Endothelial cell of umbilical vein (primary cell): ENCODE measurements around the gene KCNJ3. TPM values are rescaled to one million over a fixed set of nuclear protein-coding genes. Genes with fewer than 3 reads are reported as not detected.

Experiments used
- BruUV-seq: library from RNA; stranded (reverse); fragments of 400-500 nt; replicated peaks from 2 replicates; lab custom pipeline; 2021; lab: Mats Ljungman, UMichigan
- CTCF ChIA-PET: fragments of 300-600, 350-600 bp; sonication (Branson Sonifier 250); formaldehyde crosslinking; loops from one replicate; lab custom pipeline; 2021; ENCODE audit warnings: antibody characterized with exemption, inconsistent platforms; lab: Charles Lee
- POLR2A ChIA-PET: fragments of 300-600, 350-600 bp; sonication (Branson Sonifier 250); formaldehyde crosslinking; loops from one replicate; lab custom pipeline; 2021; ENCODE audit warnings: antibody characterized with exemption, inconsistent platforms; lab: Charles Lee
- DNase-seq: peaks from one replicate; pipeline ENCODE4 v3.0.0-alpha.2; 2011; ENCODE audit warnings: low read depth, low spot score
- FAIRE-seq: peaks from 2 replicates; lab custom pipeline; 2011; peaks lifted over from hg19 to GRCh38; lab: Jason Lieb, UNC
- H2AFZ ChIP-seq: 2 replicates; pipeline ENCODE4 v1.6.0; 2012; ENCODE audit warnings: low read depth, low read length, control low read depth, inconsistent platforms
- H3K27ac ChIP-seq: 2 replicates; pipeline ENCODE4 v1.5.1; 2011; ENCODE audit warnings: low read depth, mild to moderate bottlenecking, control low read depth, low read length, moderate library complexity; ENCODE audit not compliant: insufficient read depth
- H3K27me3 ChIP-seq, 2 experiments: 2 replicates each; pipeline versions ENCODE4 v1.6.0 to v1.6.1; 2011; ENCODE audit warnings: low read length in 2 of 2, mixed read lengths in 1 of 2; ENCODE audit not compliant: control insufficient read depth in 2 of 2, insufficient read depth in 2 of 2
- H3K36me3 ChIP-seq, 2 experiments: 2 replicates in 1 of 2; 3 replicates in 1 of 2; pipeline ENCODE4 v1.5.1; 2011; ENCODE audit warnings: low read length in 2 of 2, mild to moderate bottlenecking in 1 of 2, moderate library complexity in 1 of 2; ENCODE audit not compliant: control insufficient read depth in 2 of 2, insufficient read depth in 2 of 2; ENCODE audit errors: extremely low read depth in 1 of 2
- H3K4me1 ChIP-seq: 3 replicates; pipeline ENCODE4 v1.5.1; 2011; ENCODE audit warnings: mild to moderate bottlenecking, low read length; ENCODE audit not compliant: control insufficient read depth, insufficient read depth; ENCODE audit errors: extremely low read depth
- H3K4me2 ChIP-seq: 2 replicates; pipeline ENCODE4 v1.6.1; 2011; ENCODE audit warnings: low read length, control low read depth, mixed read lengths; ENCODE audit not compliant: insufficient read depth
- H3K4me3 ChIP-seq, 3 experiments: fragments of 200-600 bp in 1 of 3; sonication (generic), shearing (Covaris generic) in 1 of 3; replicated peaks in 1 of 3; 2 replicates each; pipeline ENCODE4 v1.5.1; 2011 to 2016; ENCODE audit warnings: control low read depth in 3 of 3, low read length in 3 of 3, mild to moderate bottlenecking in 2 of 3, inconsistent platforms in 1 of 3, low read depth in 1 of 3, moderate library complexity in 1 of 3; ENCODE audit not compliant: insufficient read depth in 1 of 3
- H3K79me2 ChIP-seq: 2 replicates; pipeline ENCODE4 v1.6.0; 2012; ENCODE audit warnings: low read length, inconsistent platforms; ENCODE audit not compliant: control insufficient read depth, insufficient read depth
- H3K9ac ChIP-seq: replicated peaks from 2 replicates; pipeline ENCODE3; 2011; ENCODE audit warnings: low read length, control low read depth; ENCODE audit not compliant: insufficient read depth; ENCODE audit errors: extremely low read depth
- H3K9me1 ChIP-seq: replicated peaks from 3 replicates; pipeline ENCODE4 v1.6.0; 2011; ENCODE audit warnings: mild to moderate bottlenecking, low read length; ENCODE audit not compliant: control insufficient read depth, insufficient read depth; ENCODE audit errors: extremely low read depth
- H3K9me3 ChIP-seq: replicated peaks from 2 replicates; pipeline ENCODE4 v1.5.1; 2012; ENCODE audit warnings: low read length, inconsistent platforms; ENCODE audit not compliant: control insufficient read depth, insufficient read depth
- H4K20me1 ChIP-seq: replicated peaks from 2 replicates; pipeline ENCODE3; 2011; ENCODE audit warnings: mild to moderate bottlenecking, low read length; ENCODE audit not compliant: control insufficient read depth, insufficient read depth; ENCODE audit errors: extremely low read depth
- CTCF ChIP-seq, 2 donors: IDR thresholded peaks; 1 replicate in 1 of 2; 2 replicates in 1 of 2; pipeline ENCODE4 v1.5.1; 2011; ENCODE audit warnings: low read length in 2 of 2, mild to moderate bottlenecking in 2 of 2, moderate library complexity in 2 of 2, control low read depth in 1 of 2, inconsistent platforms in 1 of 2, low read depth in 1 of 2; ENCODE audit not compliant: insufficient read depth in 1 of 2; ENCODE audit errors: extremely low read depth in 1 of 2
- EZH2 ChIP-seq: IDR thresholded peaks from 2 replicates; pipeline ENCODE4 v1.6.1; 2012; ENCODE audit warnings: borderline replicate concordance, low read depth, mild to moderate bottlenecking, moderate library complexity, low read length, inconsistent platforms; ENCODE audit not compliant: severe bottlenecking
- FOS ChIP-seq: IDR thresholded peaks from 2 replicates; pipeline ENCODE4 v1.6.1; 2011; ENCODE audit warnings: mild to moderate bottlenecking, low read length, moderate library complexity, borderline replicate concordance; ENCODE audit not compliant: insufficient read depth
- GATA2 ChIP-seq: IDR thresholded peaks from 2 replicates; pipeline ENCODE4 v1.7.0; 2011; ENCODE audit warnings: low read depth, mild to moderate bottlenecking, moderate library complexity, mixed read lengths, low read length; ENCODE audit not compliant: insufficient read length, insufficient read depth
- JUN ChIP-seq: IDR thresholded peaks from 2 replicates; pipeline ENCODE4 v1.6.1; 2011; ENCODE audit warnings: borderline replicate concordance, low read depth; ENCODE audit not compliant: insufficient read length, insufficient read depth
- MYC ChIP-seq: IDR thresholded peaks from one replicate; pipeline ENCODE4 v1.6.1; 2011; ENCODE audit warnings: mild to moderate bottlenecking, low read depth, low read length
- POLR2A ChIP-seq: IDR thresholded peaks from 2 replicates; pipeline ENCODE4 v1.6.1; 2012; ENCODE audit warnings: low read depth, mild to moderate bottlenecking, control low read depth, low read length
- POLR2AphosphoS5 ChIP-seq: IDR thresholded peaks from 2 replicates; pipeline ENCODE4 v1.6.1; 2012; ENCODE audit warnings: low read depth, mild to moderate bottlenecking, control low read depth, low read length, moderate library complexity; ENCODE audit not compliant: insufficient read depth
- dilution Hi-C: fragments of 300-500 bp; cut with MboI; formaldehyde crosslinking; loops from one replicate; pipeline ENCODE4 v1.15.0; 2019; ENCODE audit warnings: low sequenced_read_pairs; ENCODE audit not compliant: extremely low pct_ligation_motif_present
- intact Hi-C: fragments of 100-400 bp; cut with micrococcal nuclease; formaldehyde crosslinking; loops from one replicate; pipeline ENCODE4 v1.10.0; 2022
- polyA plus RNA-seq, 4 experiments: library from polyadenylated mRNA; depleted of rRNA in 3 of 4; stranded (reverse) in 3 of 4; unstranded in 1 of 4; fragments of >200 nt; gene quantifications; 2 replicates each; pipeline versions ENCODE4 v1.2.1 to v1.2.3, GENCODE V29; 2011 to 2012; ENCODE audit warnings: missing spikeins in 1 of 4
- total RNA-seq: library from RNA; stranded (reverse); gene quantifications from 2 replicates; pipeline ENCODE4 v1.2.3, GENCODE V29; 2021
- TF ChIP-seq, protein P1 (sequence below): IDR thresholded peaks from 2 replicates; pipeline ENCODE4 v1.6.1; 2011; ENCODE audit not compliant: insufficient read depth, insufficient read length

The KCNJ3 gene
- total and polyA plus RNA-seq, 2 donors (not counting 3 experiments of a cell fraction or from before 2014, with no cell fraction given) = not detected

DNA sequence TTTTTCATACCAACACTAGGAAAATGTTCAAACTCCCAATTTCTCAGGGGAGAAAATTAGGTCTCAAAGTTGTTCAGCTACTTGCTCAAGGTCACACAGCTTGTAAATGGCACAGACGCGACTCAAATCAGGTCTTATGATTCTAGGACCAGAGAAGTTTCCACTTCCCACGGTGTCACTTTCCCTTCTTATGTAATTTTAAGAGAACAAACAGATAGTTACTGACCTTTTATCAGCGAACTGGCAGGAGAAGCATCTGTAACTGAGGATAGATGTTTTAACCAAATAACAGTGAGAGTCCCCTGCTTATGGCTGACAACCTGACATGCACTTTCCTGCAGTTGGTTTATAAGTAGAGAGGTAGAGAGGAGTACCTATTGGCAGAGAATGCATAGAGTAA lies 2.1 kb upstream of the KCNJ3 start:
- Histone ChIP-seq H3K9ac (no peak overlapping the region), H3K4me2 (no peak overlapping the region), H3K27ac (no peak overlapping the region), H3K9me1 (no peaks in the 10 kb centered on the region), H2AFZ (no peak overlapping the region), H3K4me1 (no peaks in the 10 kb centered on the region), H3K27me3 (peaks cover 15 to 22% of the 10 kb centered on the region in 2 experiments), H3K4me3 (no peak overlapping the region), H3K79me2 (no peaks in the 10 kb centered on the region), H4K20me1 (no peaks in the 10 kb centered on the region), H3K36me3 (no peaks in the 10 kb centered on the region), H3K9me3 (no peaks in the 10 kb centered on the region)
- ChIA-PET POLR2A (no interaction called here), CTCF (no interaction called here)
- no peak for FAIRE-seq
- dilution Hi-C loops (no loop called here), intact Hi-C loops (loop anchor here (5.0 kb wide), 1 partner anchor 239 kb away; no protein-coding TSS in a partner anchor)
- no peak for DNase-seq
- BruUV-seq = no TSS peak
- TF ChIP-seq, protein P1, sequence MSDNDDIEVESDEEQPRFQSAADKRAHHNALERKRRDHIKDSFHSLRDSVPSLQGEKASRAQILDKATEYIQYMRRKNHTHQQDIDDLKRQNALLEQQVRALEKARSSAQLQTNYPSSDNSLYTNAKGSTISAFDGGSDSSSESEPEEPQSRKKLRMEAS = no peak
- TF ChIP-seq CTCF (IDR thresholded peaks at IDR 0.05; ENCODE audit: extremely low read depth in 1 of 2, insufficient read depth in 1 of 2, low read depth in 1 of 2, low read length in 2 of 2) (no peak), EZH2 (no peak), GATA2 (no peak), POLR2A (no peak), FOS (no peak), POLR2AphosphoS5 (no peak), MYC (no peak), JUN (no peak)
